ENCODE data around the gene DIO3. TPM values are rescaled to one million over a fixed set of nuclear protein-coding genes. Genes with fewer than 3 reads are reported as not detected.
"Not testable (repeated sequence)": the region's sequence is repeated elsewhere in the genome, so short reads cannot be mapped to it uniquely, and the experiment has no call there.

Gene DIO3
- total RNA-seq, 5 donors from 2014 or later (not counting 1 experiment from before 2014, with no cell fraction given) = not detected

DNA sequence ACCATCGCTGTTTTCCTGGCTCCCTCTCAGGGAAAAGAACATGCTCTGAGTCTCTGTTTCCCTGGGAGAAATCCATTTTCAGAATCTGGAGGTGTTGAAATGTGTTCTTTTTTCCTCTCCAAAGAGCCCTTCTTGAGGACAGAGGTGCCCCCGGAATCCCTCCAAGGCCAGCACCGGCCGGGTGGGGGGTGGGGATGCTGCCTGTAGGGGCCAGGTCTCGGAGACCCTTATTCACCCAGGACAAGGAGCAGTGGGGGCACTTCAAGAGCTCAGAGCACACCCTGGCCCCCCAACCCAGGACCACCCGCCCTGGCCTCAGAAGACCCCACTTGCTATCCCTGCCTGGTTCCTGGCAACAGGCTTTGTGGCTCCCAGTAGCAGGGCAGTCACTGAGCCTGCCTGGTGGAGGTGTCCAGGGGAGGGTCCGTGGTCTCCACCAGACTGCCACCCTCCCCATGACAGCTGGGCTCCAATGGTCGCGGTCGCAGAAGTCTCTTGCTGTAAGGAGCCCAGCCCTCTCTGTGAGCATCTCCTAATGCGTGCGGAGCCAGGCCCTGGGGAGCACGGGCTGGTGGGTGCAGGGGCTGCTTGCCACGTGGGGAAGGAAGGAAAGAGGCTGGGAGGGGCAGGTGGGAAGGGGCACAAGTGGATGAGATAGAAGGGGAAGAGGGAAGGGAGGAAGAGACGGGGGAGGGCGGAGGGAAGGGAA, 13.2 kb upstream of the DIO3 start:
- Histone ChIP-seq H3K27ac (ENCODE audit: low read length) (no peak overlapping the region), H3K9me3 (no peaks in the 10 kb centered on the region), H3K27me3 (replicated peaks in 1 of 2; ENCODE audit: control insufficient read depth in 2 of 2, extremely low read depth in 1 of 2, insufficient read depth in 2 of 2, low read length in 1 of 2) (peaks cover 0 to 29% of the 10 kb centered on the region in 2 experiments), H3K4me1 (ENCODE audit: control insufficient read depth in 1 of 2, extremely low read depth in 1 of 2, insufficient read depth in 2 of 2, low read length in 2 of 2) (no peaks in the 10 kb centered on the region), H3K36me3 (ENCODE audit: control insufficient read depth in 2 of 2, extremely low read depth in 1 of 2, insufficient read depth in 1 of 2, low read length in 1 of 2) (no peaks in the 10 kb centered on the region), H3K4me3 (ENCODE audit: control insufficient read depth in 1 of 2, extremely low read depth in 1 of 2, low read length in 1 of 2) (no peak overlapping the region)
- ATAC-seq (replicated peaks in 1 of 4) (no peak), DNase-seq (no peak)
- CTCF ChIA-PET = no interaction called here
- Mint-ChIP-seq H3K27me3 (peaks cover 5 to 8% of the 10 kb centered on the region in 2 donors), H3K9me3 (peaks cover 2 to 5% (median 4%) of the 10 kb centered on the region in 3 donors), H3K4me1 (no peaks in the 10 kb centered on the region), H3K36me3 (no peaks in the 10 kb centered on the region), H3K27ac (no peak overlapping the region), H3K4me3 (no peak overlapping the region)
- POLR2A ChIA-PET = no interaction called here
- 67% methylated on average over 7 of the region's 16 CpGs for WGBS (ENCODE audit: insufficient coverage)

DNA sequence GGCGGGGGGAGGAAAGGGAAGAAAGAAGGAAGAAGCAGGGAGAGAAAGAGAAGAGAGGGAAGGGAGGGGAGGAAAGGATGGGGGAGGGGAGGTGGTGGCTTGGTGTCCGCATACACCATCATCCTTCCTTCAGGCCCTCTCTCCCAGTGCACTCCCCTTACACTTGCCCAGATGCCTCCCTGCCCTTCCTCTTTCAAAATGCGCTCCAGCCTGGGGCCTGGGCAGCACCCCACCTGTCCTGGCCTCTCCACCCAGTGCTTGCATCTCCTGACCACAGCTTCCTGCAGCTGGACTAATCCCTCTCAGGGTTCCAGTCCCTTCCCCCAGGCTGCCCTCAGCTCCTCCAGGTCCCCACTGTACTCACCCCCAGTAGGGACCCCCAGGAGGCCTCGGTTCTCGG, 12.6 kb upstream of the DIO3 start:
- H3K36me3 ChIP-seq (ENCODE audit: control insufficient read depth in 2 of 2, extremely low read depth in 1 of 2, insufficient read depth in 1 of 2, low read length in 1 of 2) = no peaks in the 10 kb centered on the region
- ATAC-seq (replicated peaks in 1 of 4) (no peak), DNase-seq (no peak)
- Mint-ChIP-seq H3K36me3 (no peaks in the 10 kb centered on the region), H3K27ac (no peak overlapping the region), H3K9me3 (peaks cover 2 to 4% (median 2%) of the 10 kb centered on the region in 3 donors), H3K4me3 (no peak overlapping the region), H3K27me3 (peaks cover 8% of the 10 kb centered on the region in 2 donors), H3K4me1 (no peaks in the 10 kb centered on the region)
- ChIA-PET POLR2A (no interaction called here), CTCF (no interaction called here)
- 72% methylated on average over 3 of the region's 5 CpGs for WGBS (ENCODE audit: insufficient coverage)
- no peaks in the 10 kb centered on the region for H3K4me1 ChIP-seq (ENCODE audit: control insufficient read depth in 1 of 2, extremely low read depth in 1 of 2, insufficient read depth in 2 of 2, low read length in 2 of 2)
- H3K9me3 ChIP-seq = no peaks in the 10 kb centered on the region
- H3K27me3 ChIP-seq (replicated peaks in 1 of 2; ENCODE audit: control insufficient read depth in 2 of 2, extremely low read depth in 1 of 2, insufficient read depth in 2 of 2, low read length in 1 of 2) = peaks cover 0 to 30% of the 10 kb centered on the region in 2 experiments
- no peak overlapping the region for H3K27ac ChIP-seq (ENCODE audit: low read length)
- H3K4me3 ChIP-seq (ENCODE audit: control insufficient read depth in 1 of 2, extremely low read depth in 1 of 2, low read length in 1 of 2) = no peak overlapping the region

DNA sequence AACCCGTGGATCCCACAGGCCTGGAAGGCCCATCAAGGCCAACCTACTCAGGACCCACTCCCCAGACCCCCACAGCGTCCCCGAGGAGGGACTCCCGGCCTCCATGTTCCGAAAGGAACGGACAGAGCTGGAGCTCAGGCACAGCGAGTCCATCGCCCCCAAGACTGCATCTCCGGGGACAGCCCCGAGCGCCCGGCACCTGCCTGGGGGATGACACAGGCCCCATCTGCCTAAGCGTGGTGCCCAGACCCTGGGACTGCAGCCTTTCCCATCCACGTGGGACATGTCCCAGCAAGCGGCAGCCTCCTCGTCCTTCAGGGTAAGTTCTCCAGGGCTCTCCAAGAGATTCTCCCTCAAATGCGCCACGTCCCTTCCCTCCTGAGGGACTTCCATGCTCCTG, 12.1 kb upstream of the DIO3 start:
- Mint-ChIP-seq H3K36me3 (no peaks in the 10 kb centered on the region), H3K9me3 (no peaks in the 10 kb centered on the region), H3K4me3 (no peak overlapping the region), H3K27ac (no peak overlapping the region), H3K4me1 (no peaks in the 10 kb centered on the region), H3K27me3 (peaks cover 8 to 11% of the 10 kb centered on the region in 2 donors)
- Histone ChIP-seq H3K36me3 (ENCODE audit: control insufficient read depth in 2 of 2, extremely low read depth in 1 of 2, insufficient read depth in 1 of 2, low read length in 1 of 2) (no peaks in the 10 kb centered on the region), H3K9me3 (no peaks in the 10 kb centered on the region), H3K4me1 (ENCODE audit: control insufficient read depth in 1 of 2, extremely low read depth in 1 of 2, insufficient read depth in 2 of 2, low read length in 2 of 2) (no peaks in the 10 kb centered on the region), H3K27ac (ENCODE audit: low read length) (no peak overlapping the region), H3K27me3 (replicated peaks in 1 of 2; ENCODE audit: control insufficient read depth in 2 of 2, extremely low read depth in 1 of 2, insufficient read depth in 2 of 2, low read length in 1 of 2) (peaks cover 0 to 34% of the 10 kb centered on the region in 2 experiments), H3K4me3 (ENCODE audit: control insufficient read depth in 1 of 2, extremely low read depth in 1 of 2, low read length in 1 of 2) (no peak overlapping the region)
- ChIA-PET CTCF (no interaction called here), POLR2A (no interaction called here)
- ATAC-seq (replicated peaks in 1 of 4) (no peak), DNase-seq (no peak)
- WGBS (ENCODE audit: insufficient coverage) = 75% methylated on average over 18 of the region's 18 CpGs

DNA sequence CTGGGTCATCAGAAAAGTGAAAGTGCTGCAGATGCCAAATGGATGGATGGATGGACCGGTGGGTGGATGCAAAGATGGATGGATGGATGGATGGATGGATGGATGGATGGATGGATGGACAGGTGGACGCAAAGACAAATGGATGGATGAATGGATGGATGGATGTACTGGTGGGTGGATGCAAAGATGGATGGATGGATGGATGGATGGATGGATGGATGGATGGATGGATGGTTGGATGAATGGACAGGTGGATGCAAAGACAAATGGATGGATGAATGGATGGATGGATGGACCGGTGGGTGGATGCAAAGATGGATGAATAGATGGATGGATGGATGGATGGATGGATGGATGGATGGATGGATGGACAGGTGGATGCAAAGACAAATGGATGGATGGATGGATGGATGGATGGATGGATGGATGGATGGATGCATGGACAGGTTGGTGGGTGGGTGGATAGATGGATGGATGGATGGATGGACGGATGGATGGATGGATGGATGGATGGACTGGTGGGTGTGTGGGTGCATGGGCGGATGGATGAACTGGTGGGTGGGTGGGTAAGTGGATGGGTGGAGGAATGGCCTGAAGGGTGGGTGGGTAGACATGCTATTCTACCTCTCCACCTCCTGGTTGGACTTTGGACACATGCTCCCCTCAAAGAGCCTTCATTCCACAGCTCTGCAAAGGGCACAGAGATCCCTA, 10.9 kb upstream of the DIO3 start:
- CTCF ChIA-PET; ATAC-seq (replicated peaks in 1 of 4); H3K4me1 Mint-ChIP-seq; POLR2A ChIA-PET; H3K27ac Mint-ChIP-seq; H3K4me3 Mint-ChIP-seq; H3K4me3 ChIP-seq (ENCODE audit: control insufficient read depth in 1 of 2, extremely low read depth in 1 of 2, low read length in 1 of 2); H3K36me3 Mint-ChIP-seq; H3K4me1 ChIP-seq (ENCODE audit: control insufficient read depth in 1 of 2, extremely low read depth in 1 of 2, insufficient read depth in 2 of 2, low read length in 2 of 2); H3K36me3 ChIP-seq (ENCODE audit: control insufficient read depth in 2 of 2, extremely low read depth in 1 of 2, insufficient read depth in 1 of 2, low read length in 1 of 2); H3K27ac ChIP-seq (ENCODE audit: low read length); H3K9me3 Mint-ChIP-seq; DNase-seq; H3K9me3 ChIP-seq: not testable (repeated sequence)
- peaks cover 11 to 18% of the 10 kb centered on the region in 2 donors for H3K27me3 Mint-ChIP-seq
- WGBS (ENCODE audit: insufficient coverage) = 94% methylated on average over 3 of the region's 5 CpGs
- H3K27me3 ChIP-seq (replicated peaks in 1 of 2; ENCODE audit: control insufficient read depth in 2 of 2, extremely low read depth in 1 of 2, insufficient read depth in 2 of 2, low read length in 1 of 2) = peaks cover 0 to 40% of the 10 kb centered on the region in 2 experiments

DNA sequence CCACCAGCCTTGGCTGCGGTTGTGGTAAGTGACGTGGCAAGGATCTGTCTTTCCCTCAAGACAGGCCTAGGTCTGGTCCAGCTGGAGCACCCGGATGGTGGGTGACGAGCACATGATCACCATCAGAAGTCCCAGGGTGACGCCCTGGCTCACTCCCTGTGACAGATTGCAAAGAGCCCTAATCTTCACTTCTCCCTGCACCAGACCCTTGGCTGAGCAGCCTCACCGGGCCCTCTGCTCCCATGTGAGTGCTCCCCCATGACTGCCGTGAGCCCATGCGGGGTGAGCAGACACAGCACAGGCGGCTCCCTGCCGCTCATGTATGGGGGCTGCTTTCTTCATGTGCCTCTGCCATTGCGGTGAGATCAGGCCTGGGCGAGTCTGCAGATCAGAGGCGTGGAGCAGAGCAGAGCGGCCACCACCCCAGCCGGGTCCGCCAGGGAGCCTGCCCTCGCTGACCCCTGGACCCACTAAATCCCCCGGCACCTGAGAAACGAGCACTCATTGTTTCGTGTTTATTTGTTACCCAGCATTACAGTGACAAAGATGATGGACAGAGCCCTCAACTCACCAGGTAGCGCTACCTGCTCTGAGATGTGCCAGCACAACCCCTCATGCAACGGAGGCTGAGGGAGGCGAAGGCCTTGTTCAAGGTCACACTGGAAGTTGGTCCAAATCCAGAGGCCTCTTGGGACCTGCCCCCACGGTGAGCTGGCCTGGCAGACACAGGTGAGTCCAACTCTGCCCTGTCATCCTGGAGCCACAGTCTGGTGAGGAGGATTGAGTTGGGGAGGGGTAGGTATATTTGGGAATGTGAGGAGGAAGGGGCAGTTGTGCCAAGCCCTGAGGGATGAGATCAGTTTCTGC, 9.3 kb upstream of the DIO3 start:
- Histone ChIP-seq H3K4me1 (ENCODE audit: control insufficient read depth in 1 of 2, extremely low read depth in 1 of 2, insufficient read depth in 2 of 2, low read length in 2 of 2) (no peaks in the 10 kb centered on the region), H3K27ac (ENCODE audit: low read length) (no peak overlapping the region), H3K4me3 (ENCODE audit: control insufficient read depth in 1 of 2, extremely low read depth in 1 of 2, low read length in 1 of 2) (no peak overlapping the region), H3K27me3 (replicated peaks in 1 of 2; ENCODE audit: control insufficient read depth in 2 of 2, extremely low read depth in 1 of 2, insufficient read depth in 2 of 2, low read length in 1 of 2) (peaks cover 0 to 43% of the 10 kb centered on the region in 2 experiments), H3K36me3 (ENCODE audit: control insufficient read depth in 2 of 2, extremely low read depth in 1 of 2, insufficient read depth in 1 of 2, low read length in 1 of 2) (no peaks in the 10 kb centered on the region), H3K9me3 (no peaks in the 10 kb centered on the region)
- no peaks in the 10 kb centered on the region for H3K4me1 Mint-ChIP-seq
- ChIA-PET CTCF (interaction anchor here in 1 of 2 donors (0.6 kb wide), 1 partner anchor 765 kb away, joined by 3 read pairs; no protein-coding TSS in a partner anchor), POLR2A (no interaction called here)
- H3K36me3 Mint-ChIP-seq = no peaks in the 10 kb centered on the region
- peaks cover 7 to 29% of the 10 kb centered on the region in 2 donors for H3K27me3 Mint-ChIP-seq
- no peak overlapping the region for H3K27ac Mint-ChIP-seq
- H3K9me3 Mint-ChIP-seq = no peaks in the 10 kb centered on the region
- WGBS (ENCODE audit: insufficient coverage) = 85% methylated on average over 24 of the region's 24 CpGs
- DNase-seq (no peak), ATAC-seq (replicated peaks in 1 of 4) (no peak)
- no peak overlapping the region for H3K4me3 Mint-ChIP-seq

DNA sequence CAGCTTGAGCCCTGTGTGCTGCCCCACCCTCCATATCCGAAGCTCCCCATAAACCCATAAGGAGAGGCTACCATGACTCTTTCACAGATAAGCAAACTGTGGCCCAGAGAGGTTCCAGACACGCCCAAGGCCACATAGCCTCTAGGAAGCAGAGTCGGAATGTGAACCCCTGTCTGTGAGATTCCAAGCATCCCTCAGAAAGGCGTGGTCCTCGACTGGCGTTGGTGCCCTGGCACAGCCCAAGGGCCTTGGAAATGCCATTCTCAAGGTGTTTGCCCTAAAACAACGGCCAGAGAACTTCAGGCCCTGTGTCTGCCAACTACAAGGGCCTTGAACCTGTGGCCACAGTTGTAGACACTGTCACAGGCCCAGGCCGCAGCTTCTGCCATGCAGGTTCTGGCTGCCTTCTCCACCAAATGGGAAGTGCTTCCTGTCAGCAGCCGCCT, 8.5 kb upstream of the DIO3 start:
- no peaks in the 10 kb centered on the region for H3K9me3 ChIP-seq
- peaks cover 12 to 31% of the 10 kb centered on the region in 2 donors for H3K27me3 Mint-ChIP-seq
- peaks cover 0 to 43% of the 10 kb centered on the region in 2 experiments for H3K27me3 ChIP-seq (replicated peaks in 1 of 2; ENCODE audit: control insufficient read depth in 2 of 2, extremely low read depth in 1 of 2, insufficient read depth in 2 of 2, low read length in 1 of 2)
- H3K4me3 Mint-ChIP-seq = no peak overlapping the region
- H3K27ac Mint-ChIP-seq = no peak overlapping the region
- no peaks in the 10 kb centered on the region for H3K9me3 Mint-ChIP-seq
- H3K36me3 Mint-ChIP-seq = no peaks in the 10 kb centered on the region
- no peak overlapping the region for H3K4me3 ChIP-seq (ENCODE audit: control insufficient read depth in 1 of 2, extremely low read depth in 1 of 2, low read length in 1 of 2)
- ChIA-PET CTCF (interaction anchor here in 1 of 2 donors (0.6 kb wide), 1 partner anchor 765 kb away, joined by 3 read pairs; no protein-coding TSS in a partner anchor), POLR2A (no interaction called here)
- WGBS (ENCODE audit: insufficient coverage) = 74% methylated on average over 9 of the region's 9 CpGs
- H3K4me1 ChIP-seq (ENCODE audit: control insufficient read depth in 1 of 2, extremely low read depth in 1 of 2, insufficient read depth in 2 of 2, low read length in 2 of 2) = no peaks in the 10 kb centered on the region
- no peaks in the 10 kb centered on the region for H3K36me3 ChIP-seq (ENCODE audit: control insufficient read depth in 2 of 2, extremely low read depth in 1 of 2, insufficient read depth in 1 of 2, low read length in 1 of 2)
- H3K4me1 Mint-ChIP-seq = no peaks in the 10 kb centered on the region
- no peak overlapping the region for H3K27ac ChIP-seq (ENCODE audit: low read length)
- DNase-seq (no peak), ATAC-seq (replicated peaks in 1 of 4) (no peak)
